Measurements from ENCODE around the gene CLEC2D. TPM values are rescaled to one million over a fixed set of nuclear protein-coding genes. Genes with fewer than 3 reads are reported as not detected.
"Not testable (repeated sequence)": the region's sequence is repeated elsewhere in the genome, so short reads cannot be mapped to it uniquely, and the experiment has no call there.

Gene CLEC2D
- 1.2 and 2.2 TPM in 2 replicates for total RNA-seq

GRCh38 chr12:9669534-9669933 is at the start of gene CLEC2D:
Gene CLEC2D (plus strand): TSS chr12:9669713. CDS start chr12:9669735, 22 bp downstream.
- no peak for DNase-seq (ENCODE audit: low read depth)

- DNase-seq (ENCODE audit: low read depth): no peak
Observed at GRCh38 chr12:9625019-9625418, 44.5 kb upstream of the CLEC2D start.

- DNase-seq (ENCODE audit: low read depth): peak; percentile 89
Observed at GRCh38 chr12:9626291-9626690, 43.2 kb upstream of the CLEC2D start.

- DNase-seq (ENCODE audit: low read depth): no peak
Observed at GRCh38 chr12:9626821-9627220, 42.7 kb upstream of the CLEC2D start.

- no peak for DNase-seq (ENCODE audit: low read depth)
Observed at GRCh38 chr12:9632766-9633165, 36.7 kb upstream of the CLEC2D start.

- DNase-seq (ENCODE audit: low read depth): peak; percentile 60
Observed at GRCh38 chr12:9634177-9634803, 35.2 kb upstream of the CLEC2D start.

GRCh38 chr12:9634969-9635754 is 34.4 kb upstream of the CLEC2D start:
- no peak for DNase-seq (ENCODE audit: low read depth)

GRCh38 chr12:9636150-9636850 is 33.2 kb upstream of the CLEC2D start:
- DNase-seq (ENCODE audit: low read depth): no peak

GRCh38 chr12:9636851-9637206 is 32.7 kb upstream of the CLEC2D start:
- DNase-seq (ENCODE audit: low read depth): no peak

GRCh38 chr12:9640024-9640423 is 29.5 kb upstream of the CLEC2D start:
- DNase-seq (ENCODE audit: low read depth): no peak

GRCh38 chr12:9642606-9643265 is 26.8 kb upstream of the CLEC2D start:
- DNase-seq (ENCODE audit: low read depth): no peak

GRCh38 chr12:9643266-9643660 is 26.2 kb upstream of the CLEC2D start:
- no peak for DNase-seq (ENCODE audit: low read depth)

GRCh38 chr12:9644985-9645551 is 24.4 kb upstream of the CLEC2D start:
- not testable (repeated sequence) for DNase-seq (ENCODE audit: low read depth)

- no peak for DNase-seq (ENCODE audit: low read depth)
Observed at GRCh38 chr12:9646794-9647781, 22.4 kb upstream of the CLEC2D start.

- DNase-seq (ENCODE audit: low read depth): peak; percentile 67
Observed at GRCh38 chr12:9647825-9648700, 21.4 kb upstream of the CLEC2D start.

GRCh38 chr12:9648701-9649531 is 20.6 kb upstream of the CLEC2D start:
- DNase-seq (ENCODE audit: low read depth): no peak

GRCh38 chr12:9649532-9649940 is 20.0 kb upstream of the CLEC2D start:
- DNase-seq (ENCODE audit: low read depth): peak; percentile 47

GRCh38 chr12:9650151-9650576 is 19.3 kb upstream of the CLEC2D start:
- DNase-seq (ENCODE audit: low read depth): peak; percentile 29

- DNase-seq (ENCODE audit: low read depth): peak; percentile 71
Observed at GRCh38 chr12:9651265-9651729, 18.2 kb upstream of the CLEC2D start.
